Measurements from ENCODE around the gene HUS1.
"Not testable (repeated sequence)": the region's sequence is repeated elsewhere in the genome, so short reads cannot be mapped to it uniquely, and the experiment has no call there.

The HUS1 gene

DNA sequence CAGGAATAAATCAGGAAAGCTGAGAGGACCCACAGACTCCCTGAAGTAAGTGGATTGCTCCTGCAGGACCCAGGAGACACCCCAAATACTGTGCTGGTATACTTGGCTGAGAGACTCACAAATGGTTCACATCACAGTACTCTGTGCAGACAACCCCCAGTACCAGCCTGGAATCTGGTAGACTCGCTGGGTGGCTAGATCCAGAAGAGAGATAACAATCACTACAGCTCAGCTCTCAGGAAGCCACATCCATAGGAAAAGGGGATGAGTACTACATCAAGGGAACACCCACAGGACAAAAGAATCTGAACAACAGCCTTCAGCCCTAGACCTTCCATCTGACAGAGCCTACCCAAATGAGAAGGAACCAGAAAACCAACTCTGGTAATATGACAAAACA lies 62.9 kb downstream of the HUS1 start:
- DNase-seq: not testable (repeated sequence)

DNA sequence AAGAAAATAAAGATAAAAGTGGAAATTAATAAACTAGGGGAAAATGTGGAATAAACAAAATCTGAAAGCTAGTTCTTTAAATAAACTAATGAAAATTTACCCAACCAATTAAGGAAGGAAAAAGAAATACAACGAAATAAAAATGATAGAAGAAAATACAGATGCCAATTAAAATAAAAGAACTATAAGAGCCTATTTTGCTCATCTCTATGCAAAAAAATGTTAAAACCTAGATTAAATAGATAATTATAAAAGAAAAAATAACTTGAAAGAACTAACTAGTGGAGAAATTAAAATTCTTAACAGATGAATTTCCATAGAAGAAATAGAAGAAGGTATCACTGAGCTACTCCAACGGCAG lies 63.8 kb downstream of the HUS1 start:
- no peak for DNase-seq

DNA sequence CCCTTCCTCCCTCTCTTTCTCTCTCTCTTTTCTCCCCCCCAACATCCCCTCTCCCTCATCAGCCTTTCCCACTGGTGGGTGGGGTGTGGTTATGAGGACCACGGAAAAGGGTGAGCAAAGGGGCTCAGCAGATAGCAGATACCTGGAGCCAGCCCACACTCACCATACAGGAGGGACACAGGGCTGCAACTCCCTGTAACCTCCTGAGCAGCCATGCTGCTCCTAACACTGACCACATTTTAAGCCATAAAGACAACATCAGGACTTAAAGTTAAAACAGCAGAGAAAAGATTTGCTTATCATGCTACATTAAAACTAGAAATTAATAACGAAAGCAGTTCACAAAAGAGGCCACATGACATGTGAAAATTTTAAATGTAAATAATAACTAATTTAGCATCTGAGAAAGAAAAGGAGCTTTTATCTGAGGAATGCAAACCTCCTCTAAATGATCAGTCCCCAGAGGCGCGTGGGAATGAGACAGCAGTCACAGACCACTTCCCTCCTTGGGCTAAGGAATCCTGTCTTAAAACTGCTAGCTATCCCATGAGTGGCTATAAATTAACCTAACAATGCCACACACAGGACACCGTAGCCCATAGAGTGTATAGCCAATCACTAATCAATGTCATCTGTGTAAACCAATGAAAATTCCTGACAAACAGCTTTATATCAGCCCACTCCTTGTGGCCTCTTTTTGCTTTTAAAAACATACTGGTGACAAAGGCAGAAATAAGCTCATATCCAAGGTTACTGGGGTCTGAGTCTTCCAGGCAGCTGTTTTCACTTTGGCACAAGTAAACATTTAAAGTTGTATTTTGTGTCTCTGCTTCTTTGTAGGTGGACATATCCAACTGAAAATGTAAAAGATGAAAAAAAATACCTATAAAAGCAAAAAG lies 64.4 kb downstream of the HUS1 start:
- no peak for DNase-seq

Data from retina (tissue), 1 donor.